ENCODE measurements around the gene KCNIP3.

Gene KCNIP3

GRCh38 chr2:95306336-95306895 is 9.3 kb downstream of the KCNIP3 start:
- DNase-seq (ENCODE audit: low read depth, low spot score): no peak
- no peak for TF ChIP-seq CTCF (IDR thresholded peaks at IDR 0.05; ENCODE audit: insufficient read depth, low read length, missing control alignments)
- H3K4me3 ChIP-seq (ENCODE audit: low read depth, low read length): no peak overlapping the region
- ChIA-PET CTCF (no interaction called here), POLR2A (no interaction called here)

- H3K4me3 ChIP-seq (ENCODE audit: low read depth, low read length): no peak overlapping the region
- no peak for TF ChIP-seq CTCF (IDR thresholded peaks at IDR 0.05; ENCODE audit: insufficient read depth, low read length, missing control alignments)
- ChIA-PET CTCF (no interaction called here), POLR2A (no interaction called here)
- no peak for DNase-seq (ENCODE audit: low read depth, low spot score)
These were observed 9.9 kb downstream of the KCNIP3 start for GRCh38 chr2:95307036-95307435.

- ChIA-PET POLR2A (no interaction called here), CTCF (no interaction called here)
- no peak for TF ChIP-seq CTCF (IDR thresholded peaks at IDR 0.05; ENCODE audit: insufficient read depth, low read length, missing control alignments)
- H3K4me3 ChIP-seq (ENCODE audit: low read depth, low read length): no peak overlapping the region
- no peak for DNase-seq (ENCODE audit: low read depth, low spot score)
These were observed 10.7 kb downstream of the KCNIP3 start for GRCh38 chr2:95307878-95308277.

- no peak overlapping the region for H3K4me3 ChIP-seq (ENCODE audit: low read depth, low read length)
- no peak for TF ChIP-seq CTCF (IDR thresholded peaks at IDR 0.05; ENCODE audit: insufficient read depth, low read length, missing control alignments)
- no peak for DNase-seq (ENCODE audit: low read depth, low spot score)
- CTCF ChIA-PET: no interaction called here
- POLR2A ChIA-PET: no interaction called here
These were observed 11.4 kb downstream of the KCNIP3 start for GRCh38 chr2:95308426-95308990.

GRCh38 chr2:95309599-95309998 is 12.5 kb downstream of the KCNIP3 start:
- no peak for TF ChIP-seq CTCF (IDR thresholded peaks at IDR 0.05; ENCODE audit: insufficient read depth, low read length, missing control alignments)
- no peak for DNase-seq (ENCODE audit: low read depth, low spot score)
- H3K4me3 ChIP-seq (ENCODE audit: low read depth, low read length): no peak overlapping the region
- POLR2A ChIA-PET: no interaction called here
- CTCF ChIA-PET: no interaction called here

- POLR2A ChIA-PET: no interaction called here
- no peak for DNase-seq (ENCODE audit: low read depth, low spot score)
- H3K4me3 ChIP-seq (ENCODE audit: low read depth, low read length): no peak overlapping the region
- TF ChIP-seq CTCF (IDR thresholded peaks at IDR 0.05; ENCODE audit: insufficient read depth, low read length, missing control alignments): no peak
- CTCF ChIA-PET: no interaction called here
These were observed 13.1 kb downstream of the KCNIP3 start for GRCh38 chr2:95310216-95310615.
